Hippocampal formation (tissue), 2 donors: ENCODE data around the gene ATP6V0A1.
"Not testable (repeated sequence)": the region's sequence is repeated elsewhere in the genome, so short reads cannot be mapped to it uniquely, and the experiment has no call there.

ENCODE experiments used
- DNase-seq, 2 donors: peaks; one replicate each; lab custom pipeline; 2025; lab: John Stamatoyannopoulos, UW

ATP6V0A1 gene

GRCh38 chr17:42458497-42459255 is at the start of gene ATP6V0A1:
Gene ATP6V0A1 (plus strand): TSS chr17:42458878. CDS start chr17:42460895, 2,017 bp downstream.
- DNase-seq: peak; percentile 85 to 88

GRCh38 chr17:42409523-42410318 is 49.0 kb upstream of the ATP6V0A1 start:
- DNase-seq: no peak

DNA sequence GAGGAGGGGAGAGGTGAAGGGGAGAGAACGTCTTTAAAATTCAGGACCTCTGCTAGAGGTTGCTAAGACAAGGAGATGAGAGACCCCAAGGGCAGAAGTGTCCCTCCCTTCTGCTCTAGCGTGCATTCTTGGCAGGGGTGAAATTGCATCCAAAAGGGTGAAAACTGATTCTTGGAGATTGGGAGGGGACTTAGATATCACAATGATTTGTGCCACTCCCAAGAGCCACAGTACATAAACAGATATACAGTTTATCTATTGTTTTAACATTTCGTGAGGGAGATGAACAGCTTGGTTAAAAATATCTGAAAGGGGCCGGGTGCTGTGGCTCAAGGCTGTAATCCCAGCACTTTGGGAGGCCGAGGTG is 48.4 kb upstream of the ATP6V0A1 start:
- no peak for DNase-seq

DNA sequence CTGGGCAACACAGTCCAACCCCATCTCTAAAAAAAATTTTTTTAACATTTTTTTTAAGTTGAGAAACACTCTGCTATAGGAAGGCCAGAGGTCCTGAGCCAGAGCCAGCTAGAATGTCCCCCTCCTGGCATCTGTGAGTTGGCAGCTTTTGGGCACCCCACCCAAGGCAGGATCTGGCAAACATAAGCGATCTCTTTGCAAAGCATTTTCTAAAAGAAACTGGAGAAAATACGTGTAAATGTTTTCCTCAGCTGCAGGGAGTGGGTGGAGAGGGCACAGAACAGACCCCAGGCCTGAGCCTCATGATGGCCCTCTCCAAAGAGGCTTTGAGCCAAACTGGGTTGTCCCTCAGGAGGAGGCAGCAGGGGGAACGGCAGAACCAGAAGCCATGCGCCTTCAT is 47.3 kb upstream of the ATP6V0A1 start:
- no peak for DNase-seq

DNA sequence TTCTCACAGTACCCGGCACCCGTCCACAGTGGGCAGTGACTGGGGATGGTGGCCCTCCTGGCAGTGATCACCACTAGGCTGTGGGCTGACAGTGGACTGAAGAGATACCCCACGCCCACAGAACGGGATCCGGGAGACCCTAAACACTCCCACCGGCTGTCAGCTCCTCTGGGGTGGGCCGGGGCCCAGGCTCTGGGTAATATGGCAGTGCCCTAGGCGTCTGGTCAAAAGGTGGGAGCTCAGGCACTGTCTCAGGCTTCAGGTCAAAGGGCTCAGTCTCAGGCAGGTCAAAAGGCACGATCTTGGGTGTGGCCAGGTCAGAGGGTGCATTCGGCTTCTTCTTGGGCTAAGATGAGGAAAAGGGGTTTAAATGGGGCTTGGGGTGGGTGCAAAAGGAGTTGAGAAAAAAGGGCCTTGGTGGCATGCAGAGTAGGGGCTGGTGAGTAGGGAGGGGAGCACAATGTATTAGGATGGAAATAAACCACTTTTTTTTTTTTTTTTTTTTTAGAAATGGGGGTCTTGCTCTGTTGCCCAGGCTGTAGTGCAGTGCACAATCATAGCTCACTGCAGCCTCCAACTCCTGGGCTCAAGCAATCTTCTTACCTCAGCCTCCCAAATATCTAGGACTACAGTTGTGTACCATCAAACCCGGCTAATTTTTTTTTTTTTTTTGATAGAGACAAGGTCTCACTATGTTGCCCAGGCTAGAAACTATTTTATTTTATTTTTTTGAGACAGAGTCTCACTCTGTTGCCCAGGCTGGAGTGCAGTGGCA is 46.6 kb upstream of the ATP6V0A1 start:
- no peak for DNase-seq

GRCh38 chr17:42413464-42414040 is 45.1 kb upstream of the ATP6V0A1 start:
- DNase-seq: no peak

DNA sequence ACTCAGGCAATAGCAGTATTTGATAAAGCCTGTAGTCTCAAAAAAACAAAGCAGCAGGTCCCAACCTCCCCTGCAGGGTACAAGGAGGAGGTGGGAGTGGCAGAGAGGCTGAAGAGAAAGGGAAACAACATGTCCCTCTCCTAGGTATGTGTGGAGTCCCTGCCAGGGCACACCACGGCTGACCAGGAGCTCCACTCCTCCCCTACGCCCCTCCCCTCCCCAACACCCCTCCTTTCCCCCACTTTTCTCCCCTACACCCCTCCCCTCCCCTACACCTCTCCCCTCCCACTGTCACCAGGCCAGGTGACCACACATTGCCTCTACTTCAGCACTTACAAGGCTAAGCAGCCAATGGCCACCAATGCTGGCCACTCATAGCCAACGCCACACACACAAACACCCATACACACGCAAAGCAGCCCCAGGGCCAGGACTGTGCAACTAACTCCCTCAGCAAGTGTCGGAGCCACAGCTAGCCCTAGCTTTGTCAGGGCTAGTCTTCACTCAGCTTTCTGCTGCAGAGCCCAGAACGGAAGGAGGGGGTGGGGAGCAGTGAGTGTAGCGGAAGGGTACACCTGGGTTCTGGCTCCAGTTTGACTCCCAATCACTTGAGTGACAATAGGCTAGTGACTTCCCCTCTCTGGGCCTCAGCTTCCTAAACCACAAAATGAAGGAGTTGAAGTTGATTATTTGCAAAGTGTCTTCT is 43.8 kb upstream of the ATP6V0A1 start:
- no peak for DNase-seq

GRCh38 chr17:42417981-42418380 is 40.7 kb upstream of the ATP6V0A1 start:
- DNase-seq: not testable (repeated sequence)

- no peak for DNase-seq
Observed at GRCh38 chr17:42421136-42421506, 37.6 kb upstream of the ATP6V0A1 start.

DNA sequence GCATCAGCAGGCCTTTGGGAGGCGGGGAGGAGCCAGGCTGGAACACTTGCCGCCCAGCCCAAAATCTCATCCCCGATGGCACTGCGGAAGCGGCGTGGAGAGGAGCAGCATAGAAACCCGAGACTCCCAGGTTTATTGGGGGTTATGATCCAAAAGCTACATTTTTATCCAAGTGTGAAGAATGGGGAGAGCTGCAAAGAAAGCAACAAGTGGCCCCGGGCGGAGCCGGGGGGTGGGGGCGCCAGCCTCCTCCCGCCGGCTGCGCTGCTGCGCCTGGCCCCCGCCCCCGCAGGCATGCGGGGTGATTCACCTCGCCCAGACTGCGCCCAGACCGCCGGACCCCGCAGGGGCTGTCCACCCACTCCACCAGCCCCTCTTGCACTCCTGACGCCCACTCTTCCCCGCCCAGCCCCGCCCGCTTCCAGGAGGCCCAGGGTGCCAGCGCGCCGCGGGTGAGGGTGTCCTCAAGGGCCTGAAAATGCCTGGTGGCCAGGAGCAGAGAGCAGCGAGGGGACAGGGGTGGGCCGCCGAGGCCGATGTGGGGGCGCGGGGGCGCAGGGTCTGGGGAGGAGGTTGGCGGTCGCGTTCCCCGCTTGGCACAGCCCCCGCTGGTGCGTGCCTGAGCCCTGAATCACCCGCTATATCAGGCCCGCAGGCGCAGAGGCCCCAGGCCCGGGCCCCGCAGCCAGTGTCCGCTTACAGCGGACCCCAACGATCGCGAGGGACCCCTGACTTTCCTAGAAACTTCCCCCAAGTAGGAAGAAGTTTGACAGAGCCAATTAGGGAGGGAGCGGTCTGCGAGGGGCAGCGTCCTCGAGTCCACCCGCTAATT is 37.0 kb upstream of the ATP6V0A1 start:
- no peak for DNase-seq

- no peak for DNase-seq
Observed at GRCh38 chr17:42422412-42422957, 36.2 kb upstream of the ATP6V0A1 start.

DNA sequence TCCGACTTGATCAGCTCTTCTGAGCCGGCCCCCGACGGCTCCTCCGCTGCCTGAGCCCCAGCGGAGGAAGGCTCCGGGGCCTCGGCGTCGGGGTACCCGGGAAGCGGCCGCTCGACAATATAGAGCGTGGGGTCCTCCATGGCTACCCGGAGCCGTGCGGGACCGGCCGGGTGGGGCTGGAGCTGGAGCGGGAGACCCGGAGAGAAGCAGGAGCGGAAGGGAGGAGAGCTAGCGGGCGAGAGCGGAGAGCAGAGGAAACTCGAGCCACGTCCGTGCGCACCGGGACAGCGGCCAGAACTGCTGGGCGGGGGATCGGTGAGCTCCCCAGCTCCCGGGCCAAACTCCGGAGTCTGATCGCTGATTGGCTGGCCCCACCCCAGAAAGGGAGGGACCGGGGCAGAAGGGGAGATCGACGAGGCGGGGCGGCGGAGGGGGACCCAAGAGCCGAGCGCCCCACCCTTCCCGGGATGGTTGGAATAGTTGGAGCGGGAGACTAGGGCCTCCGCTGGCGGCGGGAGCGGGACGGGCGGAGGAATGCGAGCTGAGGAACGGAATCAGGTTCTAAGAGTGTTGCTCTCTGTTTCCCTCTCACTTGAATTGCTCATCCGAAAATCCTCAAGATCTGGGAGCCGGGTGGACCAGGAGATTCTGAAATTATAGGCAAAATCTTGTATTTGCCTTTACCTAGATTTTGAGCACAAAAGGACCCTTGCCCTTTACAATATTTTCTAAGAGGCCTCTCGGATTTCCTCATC is 35.5 kb upstream of the ATP6V0A1 start, which contains the start of gene CAVIN1:
TSS of gene CAVIN1 (minus strand) at position 299 of the 755 bp plus-strand sequence. CDS start at position 140, 159 bp downstream.
- DNase-seq: peak; percentile 78 to 90

DNA sequence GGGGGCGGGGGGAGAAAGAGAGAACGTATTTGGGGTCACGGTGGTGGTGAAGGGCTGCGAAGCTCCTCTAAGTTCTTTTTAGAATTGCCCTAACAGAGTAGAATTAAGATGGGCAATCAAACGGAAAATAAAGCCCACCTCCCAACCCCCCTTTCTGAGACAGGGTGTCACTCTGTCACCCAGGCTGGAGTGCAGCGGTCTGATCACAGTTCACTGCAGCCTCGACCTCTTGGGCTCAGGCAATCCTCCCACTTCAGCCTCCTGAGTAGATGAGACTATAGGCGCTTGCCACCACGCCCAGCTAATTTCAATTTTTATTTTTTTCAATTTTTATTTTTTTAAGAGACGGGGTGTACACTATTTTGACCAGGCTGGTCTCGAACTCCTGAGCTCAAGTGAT is 34.9 kb upstream of the ATP6V0A1 start:
- no peak for DNase-seq

- no peak for DNase-seq
Observed at GRCh38 chr17:42424991-42425610, 33.6 kb upstream of the ATP6V0A1 start.

DNA sequence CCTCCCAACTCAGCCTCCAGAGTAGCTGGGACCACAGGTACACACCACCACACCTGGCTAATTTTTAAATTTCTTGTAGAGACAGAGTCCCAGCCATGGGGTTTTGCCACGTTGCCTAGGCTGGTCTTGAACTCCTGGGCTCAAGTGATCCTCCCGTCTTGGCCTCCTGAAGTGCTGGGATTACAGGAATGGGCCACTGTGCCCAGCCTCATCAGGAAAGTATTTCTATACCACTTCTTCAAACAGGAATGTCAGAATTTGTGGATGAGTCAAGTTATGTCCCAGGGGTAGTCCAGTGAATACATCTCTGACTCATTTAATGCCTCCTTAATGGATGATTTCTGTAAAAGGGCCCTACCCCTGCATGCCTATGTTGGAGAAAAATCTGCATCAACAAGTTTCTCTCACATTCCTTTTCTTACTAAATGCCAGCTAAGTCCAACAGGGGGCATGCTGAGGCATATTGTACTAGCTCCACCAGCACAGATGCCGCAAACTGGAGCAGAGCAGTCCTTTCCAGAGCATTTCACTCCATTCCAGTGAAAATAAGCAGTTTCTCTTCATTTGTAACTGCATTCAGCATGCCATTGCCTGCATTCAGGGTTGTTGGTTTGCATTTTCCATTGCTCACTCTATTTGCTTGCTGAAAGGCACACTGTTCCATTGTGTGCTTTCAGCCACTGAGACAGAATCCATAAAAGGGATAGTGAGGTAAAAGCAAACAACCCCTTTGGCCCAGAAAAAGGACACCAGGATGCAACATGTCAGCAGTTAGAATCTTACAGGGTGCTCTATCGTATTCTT is 30.3 kb upstream of the ATP6V0A1 start:
- DNase-seq: peak; percentile 52 to 68

- no peak for DNase-seq
Observed at GRCh38 chr17:42429726-42430447, 28.8 kb upstream of the ATP6V0A1 start.

DNA sequence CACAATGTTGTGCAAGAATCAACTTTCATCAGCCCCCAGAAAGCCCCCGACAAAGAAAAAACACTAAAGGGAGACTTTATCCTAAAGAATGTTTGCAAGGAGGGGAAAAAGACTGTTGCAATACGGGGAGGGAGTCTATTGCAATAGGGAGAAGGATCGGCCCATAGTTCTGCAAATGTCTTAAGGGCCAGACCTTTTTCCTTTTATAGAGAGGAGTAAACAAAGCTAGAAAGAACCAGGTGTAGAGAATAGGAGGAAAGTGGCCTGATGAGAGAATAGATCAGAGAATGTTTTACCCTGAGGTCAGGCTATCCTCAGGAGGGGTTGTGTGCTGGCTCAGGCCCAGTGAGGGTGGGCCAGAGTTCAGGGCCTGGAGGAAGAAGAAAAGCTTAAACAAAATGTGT is 26.9 kb upstream of the ATP6V0A1 start:
- no peak for DNase-seq
